Measurements from ENCODE around the gene CNR2. TPM values are rescaled to one million over a fixed set of nuclear protein-coding genes. Genes with fewer than 3 reads are reported as not detected.
"Not testable (repeated sequence)": the region's sequence is repeated elsewhere in the genome, so short reads cannot be mapped to it uniquely, and the experiment has no call there.

The CNR2 gene
- polyA plus RNA-seq, 1 of the 3 experiments (the other 2 are of a cell fraction), result not detected

GRCh38 chr1:23958810-23959460, 45.8 kb upstream of the CNR2 start (continued):
- TF ChIP-seq SMC3 (IDR thresholded peaks at IDR 0.05; ENCODE audit: low read depth, low read length) (peak; percentile 24), MEF2A (IDR thresholded peaks at IDR 0.05; ENCODE audit: borderline replicate concordance, low read depth) (no peak), FOXJ3 (CRISPR knock-in tag; IDR thresholded peaks at IDR 0.05) (peak; percentile 17; the same call in 1 of the 2 replicates), GABPA (IDR thresholded peaks at IDR 0.05; ENCODE audit: low read depth) (peak; percentile 54; the same call in 1 of the 2 replicates), RAD21 (IDR thresholded peaks at IDR 0.05; ENCODE audit: low read length) (peak; percentile 48)

GRCh38 chr1:23958040-23958809, 45.1 kb upstream of the CNR2 start:
- Histone ChIP-seq H3K4me1 (ENCODE audit: control insufficient read depth in 1 of 2, insufficient read depth in 2 of 2, low read depth in 1 of 2, low read length in 1 of 2) (peaks cover 9 to 12% of the 10 kb centered on the region in 2 experiments; a peak in 3 of 4 replicates), H2AFZ (ENCODE audit: low read depth) (peak overlapping the region; percentile 78), H3F3A (replicated peaks; ENCODE audit: insufficient read depth) (peaks cover 29% of the 10 kb centered on the region), H3K4me2 (peak overlapping the region; percentile 87), H3K79me2 (ENCODE audit: insufficient read depth) (peaks cover 31% of the 10 kb centered on the region), H3K9ac (peak overlapping the region; percentile 95), H3K27ac (ENCODE audit: low read depth in 2 of 2, low read length in 1 of 2) (peak overlapping the region; percentile 98), H3K4me3 (ENCODE audit: low read depth in 2 of 2, low read length in 1 of 2) (peak overlapping the region; percentile 71 to 90), H3K36me3 (replicated peaks in 1 of 2; ENCODE audit: control insufficient read depth in 1 of 2, insufficient read depth in 2 of 2, low read length in 1 of 2) (peaks cover 16 to 21% of the 10 kb centered on the region in 2 experiments)
- H3K9me3 ChIP-seq; H3K9me2 ChIP-seq; H3K27me3 ChIP-seq (ENCODE audit: insufficient read depth); H4K20me1 ChIP-seq (ENCODE audit: insufficient read depth); DNase-seq: not testable (repeated sequence)
- ChIA-PET CTCF (interaction anchor here (1.4 kb wide), 1 partner anchor 148 kb away, joined by 5 read pairs; no protein-coding TSS in a partner anchor), POLR2A (interaction anchor here (1.4 to 1.6 kb wide), 2 partner anchors 21 to 157 kb away, joined by 5 to 7 read pairs; partner anchors contain the start of gene SRSF10)
- WGBS (ENCODE audit: low lambda C conversion rate), result 89% methylated on average over 19 of the region's 19 CpGs

GRCh38 chr1:23957096-23957495, 43.9 kb upstream of the CNR2 start:
- no peaks in the 10 kb centered on the region for H3K9me3 ChIP-seq
- POLR2A ChIA-PET, result no interaction called here
- peaks cover 24% of the 10 kb centered on the region for H3K79me2 ChIP-seq (ENCODE audit: insufficient read depth)
- H3K4me2 ChIP-seq, result no peak overlapping the region
- no peak overlapping the region; the same call in 1 of the 2 replicates for H2AFZ ChIP-seq (ENCODE audit: low read depth)
- peaks cover 10% of the 10 kb centered on the region for H4K20me1 ChIP-seq (ENCODE audit: insufficient read depth)
- peak; percentile 65 for DNase-seq
- H3K4me3 ChIP-seq (ENCODE audit: low read depth in 2 of 2, low read length in 1 of 2), result no peak overlapping the region
- peaks cover 13 to 17% of the 10 kb centered on the region in 2 experiments for H3K36me3 ChIP-seq (replicated peaks in 1 of 2; ENCODE audit: control insufficient read depth in 1 of 2, insufficient read depth in 2 of 2, low read length in 1 of 2)
- peak overlapping the region in 1 of 2 experiments; percentile 55; a peak in 2 of 4 replicates for H3K27ac ChIP-seq (ENCODE audit: low read depth in 2 of 2, low read length in 1 of 2)
- WGBS (ENCODE audit: low lambda C conversion rate), result 43% methylated on average over 5 of the region's 7 CpGs
- peaks cover 9 to 12% of the 10 kb centered on the region in 2 experiments; a peak in 3 of 4 replicates for H3K4me1 ChIP-seq (ENCODE audit: control insufficient read depth in 1 of 2, insufficient read depth in 2 of 2, low read depth in 1 of 2, low read length in 1 of 2)
- no peaks in the 10 kb centered on the region for H3K27me3 ChIP-seq (ENCODE audit: insufficient read depth)
- H3K9me2 ChIP-seq, result no peaks in the 10 kb centered on the region
- no peak overlapping the region for H3K9ac ChIP-seq
- peaks cover 34% of the 10 kb centered on the region for H3F3A ChIP-seq (replicated peaks; ENCODE audit: insufficient read depth)
- CTCF ChIA-PET, result interaction anchor here (1.1 to 2.5 kb wide), 5 partner anchors 9 to 185 kb away, joined by 3 to 11 read pairs (median 3); no protein-coding TSS in a partner anchor
- TF ChIP-seq RCOR1 (IDR thresholded peaks at IDR 0.05; ENCODE audit: low read length) (0 out of 2 replicates have a peak, but pooled peaks have one; percentile 43), FOSL2 (IDR thresholded peaks at IDR 0.05; ENCODE audit: borderline replicate concordance, low read depth) (no peak), USF1 (IDR thresholded peaks at IDR 0.05; ENCODE audit: borderline replicate concordance, low read depth) (no peak), JUND (IDR thresholded peaks at IDR 0.05) (no peak), ZBTB33 (IDR thresholded peaks at IDR 0.05; ENCODE audit: borderline replicate concordance, low read depth) (no peak), TCF12 (IDR thresholded peaks at IDR 0.05) (no peak), MEF2A (IDR thresholded peaks at IDR 0.05; ENCODE audit: borderline replicate concordance, low read depth) (no peak), IRF3 (IDR thresholded peaks at IDR 0.05; ENCODE audit: low read depth, low read length) (no peak), MXI1 (IDR thresholded peaks at IDR 0.05; ENCODE audit: low read depth, low read length) (0 out of 2 replicates have a peak, but pooled peaks have one; percentile 45), GATA2 (CRISPR knock-in tag; IDR thresholded peaks at IDR 0.05) (no peak), SMC3 (IDR thresholded peaks at IDR 0.05; ENCODE audit: low read depth, low read length) (no peak), USF2 (IDR thresholded peaks at IDR 0.05; ENCODE audit: borderline replicate concordance, low read depth, low read length) (no peak), NFIC (IDR thresholded peaks at IDR 0.05; ENCODE audit: borderline replicate concordance) (no peak), MAX (IDR thresholded peaks at IDR 0.05; ENCODE audit: low read depth) (no peak), FOXJ3 (CRISPR knock-in tag; IDR thresholded peaks at IDR 0.05) (no peak), TEAD4 (IDR thresholded peaks at IDR 0.05; ENCODE audit: borderline replicate concordance, insufficient read depth) (no peak)
